ENCODE measurements around the gene GATA6.

- TF ChIP-seq, protein P1, sequence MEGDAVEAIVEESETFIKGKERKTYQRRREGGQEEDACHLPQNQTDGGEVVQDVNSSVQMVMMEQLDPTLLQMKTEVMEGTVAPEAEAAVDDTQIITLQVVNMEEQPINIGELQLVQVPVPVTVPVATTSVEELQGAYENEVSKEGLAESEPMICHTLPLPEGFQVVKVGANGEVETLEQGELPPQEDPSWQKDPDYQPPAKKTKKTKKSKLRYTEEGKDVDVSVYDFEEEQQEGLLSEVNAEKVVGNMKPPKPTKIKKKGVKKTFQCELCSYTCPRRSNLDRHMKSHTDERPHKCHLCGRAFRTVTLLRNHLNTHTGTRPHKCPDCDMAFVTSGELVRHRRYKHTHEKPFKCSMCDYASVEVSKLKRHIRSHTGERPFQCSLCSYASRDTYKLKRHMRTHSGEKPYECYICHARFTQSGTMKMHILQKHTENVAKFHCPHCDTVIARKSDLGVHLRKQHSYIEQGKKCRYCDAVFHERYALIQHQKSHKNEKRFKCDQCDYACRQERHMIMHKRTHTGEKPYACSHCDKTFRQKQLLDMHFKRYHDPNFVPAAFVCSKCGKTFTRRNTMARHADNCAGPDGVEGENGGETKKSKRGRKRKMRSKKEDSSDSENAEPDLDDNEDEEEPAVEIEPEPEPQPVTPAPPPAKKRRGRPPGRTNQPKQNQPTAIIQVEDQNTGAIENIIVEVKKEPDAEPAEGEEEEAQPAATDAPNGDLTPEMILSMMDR (IDR thresholded peaks at IDR 0.05; ENCODE audit: low read depth, low read length) = no peak
- TF ChIP-seq POLR2A (IDR thresholded peaks at IDR 0.05; ENCODE audit: extremely low read depth, insufficient read length) (no peak), MYC (IDR thresholded peaks at IDR 0.05; ENCODE audit: low read depth, low read length) (no peak)
- TF ChIP-seq, protein P2, sequence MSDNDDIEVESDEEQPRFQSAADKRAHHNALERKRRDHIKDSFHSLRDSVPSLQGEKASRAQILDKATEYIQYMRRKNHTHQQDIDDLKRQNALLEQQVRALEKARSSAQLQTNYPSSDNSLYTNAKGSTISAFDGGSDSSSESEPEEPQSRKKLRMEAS (IDR thresholded peaks at IDR 0.05; ENCODE audit: low read depth, low read length) = no peak
Observed at GRCh38 chr18:22168360-22168921, 948 bp upstream of the GATA6 start.
